Astrocyte of the cerebellum (primary cell): ENCODE measurements around the gene PGPEP1.
"Not testable (repeated sequence)": the region's sequence is repeated elsewhere in the genome, so short reads cannot be mapped to it uniquely, and the experiment has no call there.

Experiments
- DNase-seq: peaks from one replicate; pipeline ENCODE4 v3.0.0-alpha.2; 2011; ENCODE audit warnings: low read depth
- H3K4me3 ChIP-seq: 2 replicates; pipeline ENCODE4 v1.5.1; 2011; ENCODE audit warnings: mild to moderate bottlenecking, low read depth, low read length, moderate library complexity
- in situ Hi-C: cut with HindIII; loops from 2 replicates; pipeline ENCODE4 v1.10.0; 2017; ENCODE audit warnings: low sequenced_read_pairs
- TF ChIP-seq, protein P1 (sequence below): IDR thresholded peaks from 2 replicates; pipeline ENCODE4 v1.5.1; 2012; ENCODE audit warnings: low read length, low read depth, moderate library complexity, mild to moderate bottlenecking; ENCODE audit errors: missing control alignments

The PGPEP1 gene

DNA sequence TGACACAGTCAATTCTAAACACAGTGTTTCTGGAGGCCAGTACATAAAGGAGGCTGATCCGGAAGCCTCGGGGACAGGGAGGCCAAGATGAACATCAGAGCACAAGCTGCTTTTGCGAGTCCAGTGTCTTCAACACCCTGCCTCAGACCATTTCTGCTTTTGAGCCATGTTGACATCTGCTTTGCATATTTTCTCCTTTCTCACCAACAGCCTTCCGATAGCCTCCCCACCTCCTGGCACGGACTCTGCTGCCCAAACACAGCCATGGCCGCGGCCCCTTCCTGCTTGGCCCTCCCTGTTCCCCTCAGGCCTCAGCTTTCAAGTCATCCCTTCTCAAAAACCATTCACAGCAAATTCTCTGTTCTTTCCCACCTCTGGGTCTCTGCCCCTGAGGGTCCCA lies 53.4 kb downstream of the PGPEP1 start:
- TF ChIP-seq, protein P1, sequence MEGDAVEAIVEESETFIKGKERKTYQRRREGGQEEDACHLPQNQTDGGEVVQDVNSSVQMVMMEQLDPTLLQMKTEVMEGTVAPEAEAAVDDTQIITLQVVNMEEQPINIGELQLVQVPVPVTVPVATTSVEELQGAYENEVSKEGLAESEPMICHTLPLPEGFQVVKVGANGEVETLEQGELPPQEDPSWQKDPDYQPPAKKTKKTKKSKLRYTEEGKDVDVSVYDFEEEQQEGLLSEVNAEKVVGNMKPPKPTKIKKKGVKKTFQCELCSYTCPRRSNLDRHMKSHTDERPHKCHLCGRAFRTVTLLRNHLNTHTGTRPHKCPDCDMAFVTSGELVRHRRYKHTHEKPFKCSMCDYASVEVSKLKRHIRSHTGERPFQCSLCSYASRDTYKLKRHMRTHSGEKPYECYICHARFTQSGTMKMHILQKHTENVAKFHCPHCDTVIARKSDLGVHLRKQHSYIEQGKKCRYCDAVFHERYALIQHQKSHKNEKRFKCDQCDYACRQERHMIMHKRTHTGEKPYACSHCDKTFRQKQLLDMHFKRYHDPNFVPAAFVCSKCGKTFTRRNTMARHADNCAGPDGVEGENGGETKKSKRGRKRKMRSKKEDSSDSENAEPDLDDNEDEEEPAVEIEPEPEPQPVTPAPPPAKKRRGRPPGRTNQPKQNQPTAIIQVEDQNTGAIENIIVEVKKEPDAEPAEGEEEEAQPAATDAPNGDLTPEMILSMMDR = no peak
- no peak overlapping the region for H3K4me3 ChIP-seq
- DNase-seq = no peak
- in situ Hi-C loops = no loop called here

DNA sequence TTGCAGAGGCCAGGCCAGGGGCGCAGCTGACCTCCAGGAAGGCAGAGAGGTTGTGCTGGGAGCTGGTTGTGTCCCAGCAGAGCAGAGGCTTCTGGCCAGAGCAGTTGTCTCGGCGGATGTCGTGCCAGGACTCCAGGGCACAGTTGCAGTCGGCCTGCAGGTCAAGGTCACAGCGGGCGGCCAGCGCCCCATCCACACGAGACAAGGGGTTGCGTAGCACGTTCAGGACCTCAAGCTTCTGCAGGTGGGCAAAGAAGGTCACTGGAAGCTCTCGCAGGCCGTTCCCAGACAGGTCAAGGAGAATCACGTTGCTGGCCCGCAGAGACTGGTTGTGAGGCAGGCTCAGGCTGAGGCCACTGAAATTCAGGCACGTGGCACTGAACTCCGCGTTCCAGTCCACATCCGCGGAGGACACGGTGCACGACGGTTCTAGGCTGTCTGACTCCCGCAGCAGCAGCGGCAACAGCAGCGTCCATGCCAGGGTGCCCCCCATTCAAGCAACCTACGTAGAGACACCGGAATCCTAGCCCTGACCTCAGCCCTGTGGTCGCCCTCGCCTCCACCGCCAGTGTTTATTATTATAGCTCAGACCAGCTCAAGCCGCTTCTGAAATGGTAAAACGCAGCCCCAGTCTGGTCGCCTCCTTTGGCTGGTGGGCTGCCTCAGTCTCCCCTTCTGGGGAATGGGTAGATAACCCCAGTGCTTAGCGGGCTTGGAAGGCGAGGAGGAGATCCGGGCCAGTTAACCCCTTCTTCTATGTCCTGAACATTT lies 56.3 kb downstream of the PGPEP1 start:
- no peak for DNase-seq
- no peak overlapping the region for H3K4me3 ChIP-seq
- TF ChIP-seq, protein P1 = no peak
- in situ Hi-C loops = no loop called here

DNA sequence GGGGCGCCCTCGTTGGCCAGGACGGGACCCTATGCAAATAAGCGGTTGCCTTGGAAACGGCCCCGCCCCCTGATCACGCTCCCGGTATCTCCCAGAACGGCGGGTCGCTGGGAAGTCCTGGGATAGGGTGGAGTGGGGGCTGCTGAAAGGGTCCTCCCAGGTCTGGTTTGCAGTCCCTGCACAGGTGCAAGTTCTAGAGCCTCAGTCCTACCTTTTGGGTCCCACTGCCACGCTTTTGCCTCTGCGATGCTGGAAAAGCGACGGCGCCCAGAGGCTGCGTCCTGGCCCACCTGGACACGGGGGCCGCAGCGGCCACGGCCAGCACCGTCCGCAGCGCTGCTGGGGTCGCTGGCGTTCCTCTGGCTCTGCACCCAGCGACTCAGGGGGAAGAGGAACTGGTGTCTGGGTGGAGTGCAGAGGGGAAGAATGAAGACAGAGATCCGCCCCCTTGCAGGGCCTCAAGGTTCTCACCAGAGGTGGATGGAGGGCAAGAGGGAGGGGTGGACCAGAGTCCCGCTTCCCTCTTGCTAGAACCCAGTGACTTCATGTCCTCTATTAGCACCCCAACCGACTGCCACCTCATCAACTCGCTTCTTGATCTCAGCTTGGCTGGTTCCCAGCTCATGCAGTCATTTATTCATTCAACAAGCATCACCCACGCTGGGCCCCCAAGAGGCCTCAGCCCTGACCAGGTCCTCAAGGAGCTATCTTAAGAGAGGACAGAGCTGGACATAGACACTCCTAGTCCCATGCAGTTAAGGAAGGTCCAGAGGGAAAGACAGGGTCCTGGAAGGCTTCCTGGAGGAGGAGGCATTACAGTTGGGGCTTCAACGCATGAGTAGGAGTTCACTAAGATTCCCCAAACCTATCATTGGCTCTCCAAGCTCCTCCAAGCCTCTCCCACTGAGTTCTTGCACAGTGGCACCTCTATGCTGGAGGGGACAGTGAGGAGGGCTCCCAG lies 57.1 kb downstream of the PGPEP1 start, which contains the start of gene LRRC25:
TSS of gene LRRC25 (minus strand) at position 381 of the 961 bp plus-strand sequence. CDS start 659 bp downstream, outside the sequence.
- H3K4me3 ChIP-seq = no peak within 1 kb of the TSS
- TF ChIP-seq, protein P1 = no peak
- in situ Hi-C loops = no loop called here
- DNase-seq = no peak

DNA sequence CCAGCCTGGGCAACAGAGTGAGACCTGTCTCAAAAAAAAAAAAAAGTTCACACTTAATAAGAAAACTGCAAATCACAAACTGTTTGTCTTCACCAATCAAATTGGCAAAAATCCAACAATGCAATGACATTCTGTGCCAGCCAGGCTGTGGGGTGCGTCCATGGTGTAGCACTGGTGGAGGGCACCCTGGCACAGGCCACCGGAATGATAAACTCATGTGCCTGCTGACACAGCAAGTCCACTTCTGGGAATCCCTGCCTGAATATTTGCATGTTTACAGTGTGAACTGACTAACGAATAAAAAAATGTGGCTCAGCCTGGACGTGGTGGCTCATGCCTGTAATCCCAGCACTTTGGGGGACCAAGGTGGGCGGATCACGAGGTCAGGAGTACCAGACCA lies 58.6 kb downstream of the PGPEP1 start:
- TF ChIP-seq, protein P1 = no peak
- no peak overlapping the region for H3K4me3 ChIP-seq
- in situ Hi-C loops = no loop called here
- DNase-seq = no peak

DNA sequence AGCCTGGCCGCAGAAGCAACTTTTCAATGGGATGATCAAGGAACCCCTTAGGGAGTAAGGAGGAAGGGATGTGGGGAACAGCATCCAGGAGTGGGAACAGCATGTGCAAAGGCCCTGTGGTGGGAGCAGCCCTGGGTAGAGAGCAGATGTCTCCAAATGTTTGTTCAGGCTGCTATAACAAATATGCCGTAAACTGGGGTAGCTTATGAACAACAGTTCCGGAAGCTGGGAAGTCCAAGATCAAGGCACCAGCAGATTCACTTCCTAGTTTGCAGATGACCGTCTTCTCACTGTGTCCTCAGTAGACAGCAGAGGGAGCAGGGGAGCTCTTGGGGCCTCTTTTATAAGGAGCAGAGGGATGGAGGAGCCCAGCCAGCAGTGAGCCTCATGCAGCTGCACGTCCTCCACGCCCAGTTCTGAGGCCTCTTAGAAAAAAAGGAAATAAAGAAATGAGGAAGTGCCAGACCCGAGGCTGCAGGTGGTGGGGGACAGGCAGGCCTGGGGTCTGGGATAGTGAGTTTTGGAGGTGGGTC lies 61.2 kb downstream of the PGPEP1 start:
- TF ChIP-seq, protein P1 = peak; percentile 52
- H3K4me3 ChIP-seq = no peak overlapping the region
- in situ Hi-C loops = no loop called here
- DNase-seq = no peak

DNA sequence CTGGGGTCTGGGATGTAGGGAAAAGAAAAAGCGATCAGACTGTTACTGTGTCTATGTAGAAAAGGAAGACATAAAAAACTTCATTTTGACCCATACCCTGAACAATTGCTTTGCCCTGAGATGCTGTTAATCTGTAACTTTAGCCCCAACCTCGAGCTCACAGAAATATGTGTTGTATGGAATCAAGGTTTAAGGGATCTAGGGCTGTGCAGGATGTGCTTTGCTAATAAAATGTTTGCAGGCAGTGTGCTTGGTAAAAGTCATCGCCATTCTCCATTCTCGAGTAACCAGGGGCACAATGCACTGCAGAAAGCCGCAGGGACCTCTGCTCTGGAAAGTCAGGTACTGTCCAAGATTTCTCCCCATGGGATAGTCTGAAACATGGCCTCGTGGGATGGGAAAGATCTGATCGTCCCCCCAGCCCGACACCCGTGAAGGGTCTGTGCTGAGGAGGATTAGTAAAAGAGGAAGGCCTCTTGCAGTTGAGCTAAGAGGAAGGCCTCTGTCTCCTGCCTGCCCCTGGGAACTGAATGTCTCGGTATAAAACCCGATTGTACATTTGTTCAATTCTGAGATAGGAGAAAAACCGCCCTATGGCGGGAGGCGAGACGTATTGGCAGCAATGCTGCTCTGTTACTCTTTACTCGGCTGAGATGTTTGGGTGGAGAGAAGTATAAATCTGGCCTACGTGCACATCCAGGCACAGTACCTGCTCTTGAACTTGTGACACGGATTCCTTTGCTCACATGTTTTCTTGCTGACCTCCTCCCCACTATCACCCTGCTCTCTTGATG lies 62.3 kb downstream of the PGPEP1 start:
- H3K4me3 ChIP-seq, DNase-seq, in situ Hi-C loops: not testable (repeated sequence)

DNA sequence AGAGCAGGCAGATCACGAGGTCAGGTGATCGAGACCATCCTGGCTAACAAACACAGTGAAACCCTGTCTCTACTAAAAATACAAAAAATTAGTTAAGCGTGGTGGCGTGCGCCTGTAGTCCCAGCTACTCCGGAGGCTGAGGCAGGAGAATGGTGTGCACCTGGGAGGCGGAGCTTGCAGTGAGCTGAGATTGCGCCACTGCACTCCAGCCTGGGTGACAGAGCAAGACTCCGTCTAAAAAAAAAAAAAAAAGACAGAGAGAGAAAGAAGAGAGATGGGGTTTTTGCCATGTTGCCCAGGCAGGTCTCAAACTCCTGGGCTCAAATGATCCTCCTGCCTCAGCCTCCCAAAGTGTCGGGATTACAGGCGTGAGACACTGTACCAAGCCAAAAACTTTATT lies 65.4 kb downstream of the PGPEP1 start:
- DNase-seq, H3K4me3 ChIP-seq, in situ Hi-C loops: not testable (repeated sequence)
